ENCODE results near the gene PTPRN2. TPM values are rescaled to one million over a fixed set of nuclear protein-coding genes. Genes with fewer than 3 reads are reported as not detected.
A peak's percentile ranks its signal among the peaks of the same experiment; 100 is the strongest.

PTPRN2 gene
- total and polyA plus RNA-seq, 9 of the 15 experiments (the other 6 are each of a cell fraction or from before 2014, with no cell fraction given): not detected

DNA sequence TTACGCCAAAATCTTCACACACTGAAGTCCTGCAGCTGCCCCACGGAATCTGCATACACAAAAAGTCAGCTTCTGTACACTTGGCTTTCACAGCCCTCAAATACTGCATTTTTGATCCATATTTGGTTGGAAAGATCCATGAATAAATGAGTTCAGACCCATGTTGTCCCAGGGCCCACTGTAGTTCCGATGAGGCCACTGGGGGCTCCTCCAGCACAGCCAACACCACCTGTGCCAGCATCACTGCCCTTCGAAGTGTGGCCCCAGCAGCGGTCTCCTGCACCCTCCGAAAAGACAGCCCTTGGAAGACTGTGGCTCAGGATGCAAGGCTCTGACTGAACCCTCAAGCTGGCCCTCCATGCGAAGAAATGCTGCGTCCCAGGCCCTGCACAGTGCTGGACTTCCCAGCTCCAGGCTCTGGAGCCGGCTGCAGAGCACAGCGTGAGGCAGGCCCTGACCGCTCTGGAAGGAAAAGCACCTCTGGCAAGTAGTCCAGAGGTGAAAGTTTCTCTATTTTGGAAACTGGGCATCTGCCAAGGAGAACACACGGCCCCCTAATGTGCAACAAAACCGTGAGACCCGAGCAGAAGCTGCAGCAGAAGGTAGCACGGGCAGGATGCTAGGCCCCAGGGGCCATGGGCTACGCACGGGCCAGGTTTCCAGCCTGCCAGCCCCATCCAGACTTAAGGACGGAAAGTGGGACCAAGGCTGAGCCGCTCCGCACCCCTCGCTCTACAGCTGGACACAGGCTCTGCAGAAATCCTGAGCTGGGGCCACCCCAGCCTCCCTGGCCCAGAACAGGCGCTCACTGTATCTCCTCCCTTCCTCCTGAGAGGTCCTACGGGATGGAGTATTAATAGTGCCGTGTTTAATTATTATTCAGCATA is 62.6 kb downstream of the PTPRN2 start:
- Histone ChIP-seq H3K9me1 (ENCODE audit: control insufficient read depth, insufficient read depth, low read length) (no peaks in the 10 kb centered on the region), H3K9me3 (replicated peaks; ENCODE audit: control insufficient read depth, insufficient read depth, low read depth, low read length) (0 out of 2 replicates have a peak, but pooled peaks cover 2% of the 10 kb centered on the region), H3K4me2 (ENCODE audit: insufficient read depth, low read length) (no peak overlapping the region), H4K20me1 (replicated peaks; ENCODE audit: control insufficient read depth, insufficient read depth, low read length) (peaks cover 12% of the 10 kb centered on the region), H2AFZ (ENCODE audit: low read depth, low read length) (no peak overlapping the region), H3K36me3 (ENCODE audit: control insufficient read depth, insufficient read depth, low read length) (no peaks in the 10 kb centered on the region), H3K27me3 (ENCODE audit: control insufficient read depth in 2 of 2, insufficient read depth in 2 of 2, low read length in 2 of 2) (peaks cover 55 to 70% of the 10 kb centered on the region in 2 experiments; a peak in 4 of 5 replicates), H3K4me1 (replicated peaks in 1 of 2; ENCODE audit: control insufficient read depth in 2 of 2, insufficient read depth in 2 of 2, low read length in 2 of 2) (peaks cover 0 to 16% of the 10 kb centered on the region in 2 experiments; a peak in 1 of 5 replicates), H3K79me2 (ENCODE audit: control insufficient read depth, insufficient read depth, low read length) (no peaks in the 10 kb centered on the region), H3K9ac (ENCODE audit: insufficient read depth in 1 of 2, low read depth in 2 of 2, low read length in 2 of 2) (no peak overlapping the region; a peak in 1 of 4 replicates), H3K4me3 (no peak overlapping the region), H3K27ac (ENCODE audit: extremely low read depth, low read depth, low read length) (no peak overlapping the region)
- POLR2A ChIA-PET: interaction anchor here (0.9 to 1.3 kb wide), 2 partner anchors 8 to 17 kb away, joined by 3 read pairs; no protein-coding TSS in a partner anchor
- CTCF ChIA-PET (ENCODE audit: low intra/inter-chr PET ratio): no interaction called here
- no peak for FAIRE-seq
- WGBS (ENCODE audit: insufficient coverage, low coverage, missing lambda C conversion rate): 2% methylated on average over 24 of the region's 24 CpGs
- no peak for DNase-seq (ENCODE audit: extremely low read depth in 1 of 4, low spot score in 3 of 4)
- BruUV-seq (replicated peaks): no TSS peak
- ATAC-seq: peak; percentile 28; the same call in 2 of the 3 replicates
- intact Hi-C loops (cut with micrococcal nuclease) (no loop called here), in situ Hi-C loops (cut with MboI) (no loop called here)
- TF ChIP-seq, protein P1, sequence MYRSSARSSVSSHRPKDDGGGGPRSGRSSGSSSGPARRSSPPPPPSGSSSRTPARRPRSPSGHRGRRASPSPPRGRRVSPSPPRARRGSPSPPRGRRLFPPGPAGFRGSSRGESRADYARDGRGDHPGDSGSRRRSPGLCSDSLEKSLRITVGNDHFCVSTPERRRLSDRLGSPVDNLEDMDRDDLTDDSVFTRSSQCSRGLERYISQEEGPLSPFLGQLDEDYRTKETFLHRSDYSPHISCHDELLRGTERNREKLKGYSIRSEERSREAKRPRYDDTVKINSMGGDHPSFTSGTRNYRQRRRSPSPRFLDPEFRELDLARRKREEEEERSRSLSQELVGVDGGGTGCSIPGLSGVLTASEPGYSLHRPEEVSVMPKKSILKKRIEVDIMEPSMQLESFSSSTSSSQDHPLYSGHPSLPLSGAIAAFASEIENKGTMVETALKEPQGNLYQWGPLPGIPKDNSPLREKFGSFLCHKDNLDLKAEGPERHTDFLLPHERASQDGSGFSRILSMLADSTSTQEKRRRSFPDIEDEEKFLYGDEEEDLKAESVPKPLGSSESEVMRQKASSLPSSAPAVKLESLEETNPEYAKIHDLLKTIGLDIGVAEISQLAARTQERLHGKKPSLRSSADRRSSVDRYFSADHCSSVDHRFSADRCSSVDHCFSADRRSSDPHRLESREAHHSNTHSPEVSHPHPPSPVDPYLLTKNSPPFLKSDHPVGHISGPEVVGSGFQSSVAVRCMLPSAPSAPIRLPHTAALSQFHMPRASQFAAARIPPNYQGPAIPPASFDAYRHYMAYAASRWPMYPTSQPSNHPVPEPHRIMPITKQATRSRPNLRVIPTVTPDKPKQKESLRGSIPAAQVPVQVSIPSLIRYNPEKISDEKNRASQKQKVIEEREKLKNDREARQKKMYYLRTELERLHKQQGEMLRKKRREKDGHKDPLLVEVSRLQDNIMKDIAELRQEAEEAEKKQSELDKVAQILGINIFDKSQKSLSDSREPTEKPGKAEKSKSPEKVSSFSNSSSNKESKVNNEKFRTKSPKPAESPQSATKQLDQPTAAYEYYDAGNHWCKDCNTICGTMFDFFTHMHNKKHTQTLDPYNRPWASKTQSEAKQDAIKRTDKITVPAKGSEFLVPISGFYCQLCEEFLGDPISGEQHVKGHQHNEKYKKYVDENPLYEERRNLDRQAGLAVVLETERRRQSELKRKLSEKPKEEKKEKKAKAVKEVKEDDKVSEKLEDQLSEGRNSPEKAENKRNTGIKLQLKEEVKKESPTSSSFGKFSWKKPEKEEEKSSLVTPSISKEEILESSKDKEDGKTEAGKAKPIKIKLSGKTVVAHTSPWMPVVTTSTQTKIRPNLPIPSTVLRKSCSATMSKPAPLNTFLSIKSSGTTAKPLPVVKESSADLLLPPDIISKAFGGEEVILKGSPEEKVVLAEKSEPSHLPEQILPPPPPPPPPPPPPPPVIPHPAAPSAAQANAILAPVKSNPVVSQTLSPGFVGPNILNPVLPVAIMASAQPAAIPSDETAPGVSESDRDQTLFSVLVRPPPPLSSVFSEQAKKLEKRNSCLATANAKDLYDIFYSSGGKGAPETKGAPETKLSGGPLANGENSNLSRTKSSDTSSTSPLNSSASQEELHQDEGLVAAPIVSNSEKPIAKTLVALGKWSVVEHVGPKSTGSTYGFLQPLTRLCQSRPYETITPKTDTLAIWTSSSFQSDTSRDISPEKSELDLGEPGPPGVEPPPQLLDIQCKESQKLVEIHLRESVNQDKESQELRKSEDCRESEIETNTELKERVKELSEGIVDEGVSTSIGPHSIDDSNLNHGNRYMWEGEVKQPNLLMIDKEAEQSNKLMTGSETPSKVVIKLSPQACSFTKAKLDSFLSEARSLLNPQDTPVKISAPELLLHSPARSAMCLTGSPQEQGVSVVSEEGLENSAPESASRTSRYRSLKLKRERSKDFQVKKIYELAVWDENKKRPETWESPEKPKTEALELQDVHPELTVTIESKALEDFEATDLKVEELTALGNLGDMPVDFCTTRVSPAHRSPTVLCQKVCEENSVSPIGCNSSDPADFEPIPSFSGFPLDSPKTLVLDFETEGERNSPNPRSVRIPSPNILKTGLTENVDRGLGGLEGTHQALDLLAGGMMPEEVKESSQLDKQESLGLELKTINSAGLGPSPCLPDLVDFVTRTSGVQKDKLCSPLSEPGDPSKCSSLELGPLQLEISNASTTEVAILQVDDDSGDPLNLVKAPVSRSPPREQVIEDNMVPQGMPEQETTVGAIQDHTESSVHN (IDR thresholded peaks at IDR 0.05; ENCODE audit: borderline replicate concordance in 1 of 2, low read depth in 1 of 2): no peak
- no peak for TF ChIP-seq MAFF (IDR thresholded peaks at IDR 0.05; ENCODE audit: low read length)
- TF ChIP-seq, protein P2, sequence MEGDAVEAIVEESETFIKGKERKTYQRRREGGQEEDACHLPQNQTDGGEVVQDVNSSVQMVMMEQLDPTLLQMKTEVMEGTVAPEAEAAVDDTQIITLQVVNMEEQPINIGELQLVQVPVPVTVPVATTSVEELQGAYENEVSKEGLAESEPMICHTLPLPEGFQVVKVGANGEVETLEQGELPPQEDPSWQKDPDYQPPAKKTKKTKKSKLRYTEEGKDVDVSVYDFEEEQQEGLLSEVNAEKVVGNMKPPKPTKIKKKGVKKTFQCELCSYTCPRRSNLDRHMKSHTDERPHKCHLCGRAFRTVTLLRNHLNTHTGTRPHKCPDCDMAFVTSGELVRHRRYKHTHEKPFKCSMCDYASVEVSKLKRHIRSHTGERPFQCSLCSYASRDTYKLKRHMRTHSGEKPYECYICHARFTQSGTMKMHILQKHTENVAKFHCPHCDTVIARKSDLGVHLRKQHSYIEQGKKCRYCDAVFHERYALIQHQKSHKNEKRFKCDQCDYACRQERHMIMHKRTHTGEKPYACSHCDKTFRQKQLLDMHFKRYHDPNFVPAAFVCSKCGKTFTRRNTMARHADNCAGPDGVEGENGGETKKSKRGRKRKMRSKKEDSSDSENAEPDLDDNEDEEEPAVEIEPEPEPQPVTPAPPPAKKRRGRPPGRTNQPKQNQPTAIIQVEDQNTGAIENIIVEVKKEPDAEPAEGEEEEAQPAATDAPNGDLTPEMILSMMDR (IDR thresholded peaks at IDR 0.05 in 2 of 3, conservative IDR thresholded peaks at IDR 0.05 in 1 of 3; ENCODE audit: insufficient read depth in 2 of 3, low read depth in 1 of 3, low read length in 3 of 3): no peak
- no peak for TF ChIP-seq ZNF124 (CRISPR knock-in tag; IDR thresholded peaks at IDR 0.05)
- TF ChIP-seq, protein P3, sequence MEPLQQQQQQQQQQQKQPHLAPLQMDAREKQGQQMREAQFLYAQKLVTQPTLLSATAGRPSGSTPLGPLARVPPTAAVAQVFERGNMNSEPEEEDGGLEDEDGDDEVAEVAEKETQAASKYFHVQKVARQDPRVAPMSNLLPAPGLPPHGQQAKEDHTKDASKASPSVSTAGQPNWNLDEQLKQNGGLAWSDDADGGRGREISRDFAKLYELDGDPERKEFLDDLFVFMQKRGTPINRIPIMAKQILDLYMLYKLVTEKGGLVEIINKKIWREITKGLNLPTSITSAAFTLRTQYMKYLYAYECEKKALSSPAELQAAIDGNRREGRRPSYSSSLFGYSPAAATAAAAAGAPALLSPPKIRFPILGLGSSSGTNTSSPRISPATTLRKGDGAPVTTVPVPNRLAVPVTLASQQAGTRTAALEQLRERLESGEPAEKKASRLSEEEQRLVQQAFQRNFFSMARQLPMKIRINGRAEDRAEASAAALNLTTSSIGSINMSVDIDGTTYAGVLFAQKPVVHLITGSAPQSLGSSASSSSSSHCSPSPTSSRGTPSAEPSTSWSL (CRISPR knock-in tag; IDR thresholded peaks at IDR 0.05; ENCODE audit: borderline replicate concordance): no peak
- TF ChIP-seq CBX8 (IDR thresholded peaks at IDR 0.05; ENCODE audit: borderline replicate concordance, extremely low read depth, low read depth, low read length, poor library complexity, severe bottlenecking): no peak
- TF ChIP-seq, protein P4, sequence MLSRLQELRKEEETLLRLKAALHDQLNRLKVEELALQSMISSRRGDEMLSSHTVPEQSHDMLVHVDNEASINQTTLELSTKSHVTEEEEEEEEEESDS (CRISPR knock-in tag; IDR thresholded peaks at IDR 0.05): no peak
